CD14-positive monocyte (primary cell): Measurements from ENCODE around the gene TTC19. TPM values are rescaled to one million over a fixed set of nuclear protein-coding genes. Genes with fewer than 3 reads are reported as not detected.

Source experiments
- DNase-seq, 3 donors: peaks; one replicate each; pipeline ENCODE4 v3.0.0-alpha.2; 2011 to 2022
- H2AFZ ChIP-seq: 2 replicates; pipeline ENCODE4 v1.6.0; 2012; ENCODE audit warnings: mild to moderate bottlenecking, low read depth, low read length, inconsistent platforms; ENCODE audit not compliant: insufficient read depth, poor library complexity, severe bottlenecking
- H3K27ac ChIP-seq, 2 donors: 1 replicate in 1 of 2; 2 replicates in 1 of 2; pipeline ENCODE4 v1.5.1; 2012 to 2013; ENCODE audit warnings: low read length in 2 of 2, control low read depth in 1 of 2, inconsistent platforms in 1 of 2, low read depth in 1 of 2, mild to moderate bottlenecking in 1 of 2
- H3K27me3 ChIP-seq, 2 donors: one replicate each; pipeline versions ENCODE4 v1.6.0 to v1.6.1; 2011 to 2013; ENCODE audit warnings: low read length in 2 of 2; ENCODE audit not compliant: control insufficient read depth in 2 of 2, insufficient read depth in 2 of 2
- H3K36me3 ChIP-seq, 2 donors: replicated peaks in 1 of 2; 1 replicate in 1 of 2; 2 replicates in 1 of 2; pipeline versions ENCODE4 v1.5.1 to v1.6.1; 2012 to 2013; ENCODE audit warnings: low read length in 2 of 2, control low read depth in 1 of 2, inconsistent platforms in 1 of 2, mild to moderate bottlenecking in 1 of 2; ENCODE audit not compliant: insufficient read depth in 2 of 2, control insufficient read depth in 1 of 2
- H3K4me1 ChIP-seq, 2 donors: 1 replicate in 1 of 2; 2 replicates in 1 of 2; pipeline versions ENCODE4 v1.5.1 to v1.6.1; 2012 to 2013; ENCODE audit warnings: low read length in 2 of 2, control low read depth in 1 of 2, inconsistent platforms in 1 of 2, mild to moderate bottlenecking in 1 of 2, moderate library complexity in 1 of 2; ENCODE audit not compliant: insufficient read depth in 2 of 2, control insufficient read depth in 1 of 2
- H3K4me2 ChIP-seq: replicated peaks from 2 replicates; pipeline ENCODE3; 2012; ENCODE audit warnings: low read length, moderate library complexity, mild to moderate bottlenecking; ENCODE audit not compliant: poor library complexity, severe bottlenecking; ENCODE audit errors: extremely low read depth
- H3K4me3 ChIP-seq, 3 experiments: fragments of 200-600 bp in 1 of 3; sonication (generic) in 1 of 3; replicated peaks in 1 of 3; 1 replicate in 2 of 3; 2 replicates in 1 of 3; pipeline ENCODE4 v1.5.1; 2011 to 2013; ENCODE audit warnings: low read length in 3 of 3, mild to moderate bottlenecking in 3 of 3, control low read depth in 2 of 3, low read depth in 2 of 3, inconsistent platforms in 1 of 3, moderate library complexity in 1 of 3
- H3K79me2 ChIP-seq: 2 replicates; pipeline ENCODE4 v1.6.0; 2012; ENCODE audit warnings: mild to moderate bottlenecking, control low read depth, inconsistent platforms, low read length, moderate library complexity; ENCODE audit not compliant: insufficient read depth
- H3K9ac ChIP-seq: 2 replicates; pipeline ENCODE4 v1.6.0; 2017; ENCODE audit warnings: low read length, mild to moderate bottlenecking; ENCODE audit not compliant: insufficient read depth, poor library complexity, severe bottlenecking
- H3K9me3 ChIP-seq, 2 donors: replicated peaks in 1 of 2; 1 replicate in 1 of 2; 2 replicates in 1 of 2; pipeline versions ENCODE4 v1.5.1 to v1.6.1; 2012 to 2013; ENCODE audit warnings: low read length in 2 of 2, control low read depth in 1 of 2; ENCODE audit not compliant: control insufficient read depth in 1 of 2, insufficient read depth in 1 of 2
- H4K20me1 ChIP-seq: 2 replicates; pipeline ENCODE4 v1.6.0; 2012; ENCODE audit warnings: mild to moderate bottlenecking, low read length, control low read depth, moderate library complexity; ENCODE audit not compliant: insufficient read depth
- H3K27ac Mint-ChIP-seq, 7 donors: one replicate each; pipeline ENCODE4 v1.8.0; 2020; ENCODE audit warnings: mild to moderate bottlenecking in 7 of 7, mixed read lengths in 7 of 7, moderate library complexity in 6 of 7, inconsistent platforms in 2 of 7
- H3K27me3 Mint-ChIP-seq, 3 donors: one replicate each; pipeline ENCODE4 v1.8.0; 2021 to 2022; ENCODE audit warnings: low read depth in 3 of 3, mild to moderate bottlenecking in 3 of 3, mixed read lengths in 3 of 3, moderate library complexity in 3 of 3, inconsistent platforms in 1 of 3
- H3K36me3 Mint-ChIP-seq, 2 donors: one replicate each; pipeline ENCODE4 v1.8.0; 2020; ENCODE audit warnings: mixed read lengths in 2 of 2, inconsistent platforms in 1 of 2, mild to moderate bottlenecking in 1 of 2
- H3K4me1 Mint-ChIP-seq: one replicate; pipeline ENCODE4 v1.8.0; 2020; ENCODE audit warnings: mild to moderate bottlenecking, mixed read lengths
- H3K4me3 Mint-ChIP-seq, 2 donors: one replicate each; pipeline ENCODE4 v1.8.0; 2020; ENCODE audit warnings: mild to moderate bottlenecking in 2 of 2, mixed read lengths in 2 of 2, moderate library complexity in 1 of 2
- H3K9me3 Mint-ChIP-seq, 7 donors: one replicate each; pipeline ENCODE4 v1.8.0; 2020 to 2022; ENCODE audit warnings: mixed read lengths in 7 of 7, mild to moderate bottlenecking in 6 of 7, moderate library complexity in 6 of 7, inconsistent platforms in 2 of 7
- CTCF ChIP-seq: fragments of 200-600 bp; IDR thresholded peaks from one replicate; pipeline ENCODE4 v1.8.0; 2022; ENCODE audit warnings: antibody characterized with exemption, mild to moderate bottlenecking
- WGBS: methylation state at CpG from one replicate; pipeline ENCODE4 v1.1.5; 2013; ENCODE audit warnings: missing lambda C conversion rate; ENCODE audit not compliant: insufficient coverage; 5-methylcytosine and 5-hydroxymethylcytosine counted together
- intact Hi-C, 2 donors: fragments of 100-400 bp; cut with micrococcal nuclease; formaldehyde crosslinking; loops; one replicate each; pipeline versions ENCODE4 v1.15.0 to v1.15.1; 2023
- polyA minus RNA-seq: library from RNA; depleted of rRNA, polyadenylated mRNA; stranded (reverse); fragments of >200 nt; gene quantifications from 2 replicates; pipeline ENCODE4 v1.2.3, GENCODE V29; 2012
- polyA plus RNA-seq, 3 donors: library from polyadenylated mRNA; depleted of rRNA in 1 of 3; unstranded in 2 of 3; stranded (reverse) in 1 of 3; fragments of 300-500 nt in 2 of 3; fragments of >200 nt in 1 of 3; fragmentation: Illumina TruSeq in 2 of 3; gene quantifications; 1 replicate in 2 of 3; 2 replicates in 1 of 3; pipeline ENCODE4 v1.2.3, GENCODE V29; 2012 to 2021
- total RNA-seq, 12 experiments: library from RNA in 1 of 12; stranded (reverse) in 1 of 12; fragments of 120-200 nt in 1 of 12; gene quantifications; one replicate each; pipeline ENCODE4 v1.2.4 and lab custom pipeline; 2013 to 2026; ENCODE audit warnings: mixed read lengths in 6 of 12, inconsistent platforms in 1 of 12

The TTC19 gene
- total RNA-seq (2013) = 14.9 TPM
- polyA plus RNA-seq (10 to 100 TPM in 2 of 3 donors, 1 to 10 TPM in 1; 7.6 to 22.2 (median 20.6) TPM), polyA minus RNA-seq (53.1 and 53.6 TPM in 2 replicates), total RNA-seq (lab: John Stamatoyannopoulos, UW) (13.2 to 85.6 (median 44.7) reads per million in 11 experiments)

- DNase-seq = peak; percentile 94 to 97 (median 96)
- Histone ChIP-seq H3K79me2 (peaks cover 53% of the 10 kb centered on the region), H3K27ac (peak within 1 kb of the TSS; percentile 95 to 98), H3K4me2 (peak within 1 kb of the TSS; percentile 91), H3K9me3 (no peaks in the 10 kb centered on the region), H3K4me3 (peak within 1 kb of the TSS; percentile 50 to 78 (median 65)), H3K36me3 (peaks cover 24 to 29% of the 10 kb centered on the region in 2 donors), H2AFZ (peak within 1 kb of the TSS; percentile 75), H3K9ac (peak within 1 kb of the TSS; percentile 87), H3K4me1 (peaks cover 59 to 66% of the 10 kb centered on the region in 2 donors), H3K27me3 (no peaks in the 10 kb centered on the region), H4K20me1 (peaks cover 18% of the 10 kb centered on the region)
- H3K9me3 Mint-ChIP-seq = peaks cover 0 to 5% (median 0%) of the 10 kb centered on the region in 7 donors
- intact Hi-C loops = loop anchor here (2.0 to 5.0 kb wide), 7 partner anchors 47 to 737 kb away; partner anchors contain the start of gene ADORA2B (in 1 of the 2)
- H3K4me3 Mint-ChIP-seq = peak within 1 kb of the TSS; percentile 89 to 97
- H3K27ac Mint-ChIP-seq = peak within 1 kb of the TSS; percentile 98 to 99 (median 99)
- peaks cover 61% of the 10 kb centered on the region for H3K4me1 Mint-ChIP-seq
- no peak for TF ChIP-seq CTCF
- H3K36me3 Mint-ChIP-seq = peaks cover 35 to 41% of the 10 kb centered on the region in 2 donors
- H3K27me3 Mint-ChIP-seq = peaks cover 0 to 3% (median 2%) of the 10 kb centered on the region in 3 donors
- under 1% methylated on average over 82 of the region's 91 CpGs for WGBS
Measured at GRCh38 chr17:15999141-15999973, at the start of gene TTC19, which contains the start of gene ZSWIM7. TTC19 (plus strand) TSS chr17:15999824; CDS start chr17:15999849, 25 bp downstream. ZSWIM7 (minus strand) TSS chr17:15999704; CDS start chr17:15999594, 110 bp downstream.

- H3K27me3 Mint-ChIP-seq = peaks cover 2 to 5% (median 3%) of the 10 kb centered on the region in 3 donors
- peaks cover 27 to 30% of the 10 kb centered on the region in 2 donors for H3K4me1 ChIP-seq
- H3K9ac ChIP-seq = no peak overlapping the region
- intact Hi-C loops = loop anchor here in 1 of 2 donors (5.0 kb wide), 1 partner anchor 46 kb away; the partner anchor contains the start of genes TTC19 and ZSWIM7
- H2AFZ ChIP-seq = no peak overlapping the region
- no peak overlapping the region for H3K4me3 ChIP-seq
- no peaks in the 10 kb centered on the region for H3K27me3 ChIP-seq
- TF ChIP-seq CTCF = no peak
- peaks cover 15% of the 10 kb centered on the region for H3K79me2 ChIP-seq
- WGBS = 95% methylated on average over 4 of the region's 6 CpGs
- peaks cover 0 to 2% (median 0%) of the 10 kb centered on the region in 7 donors for H3K9me3 Mint-ChIP-seq
- H3K36me3 ChIP-seq = peaks cover 0 to 10% of the 10 kb centered on the region in 2 donors
- peak overlapping the region in 3 of 7 donors; percentile 15 to 79 (median 46) for H3K27ac Mint-ChIP-seq
- H4K20me1 ChIP-seq = no peaks in the 10 kb centered on the region
- peaks cover 38% of the 10 kb centered on the region for H3K4me1 Mint-ChIP-seq
- DNase-seq = no peak
- H3K4me2 ChIP-seq = no peak overlapping the region
- peaks cover 34 to 36% of the 10 kb centered on the region in 2 donors for H3K36me3 Mint-ChIP-seq
- H3K9me3 ChIP-seq = no peaks in the 10 kb centered on the region
- no peak overlapping the region for H3K27ac ChIP-seq
- no peak overlapping the region for H3K4me3 Mint-ChIP-seq
Measured at GRCh38 chr17:15951368-15952047, 48.1 kb upstream of the TTC19 start.
